SK-N-SH (cell line): ENCODE data around the gene ITM2C. TPM values are rescaled to one million over a fixed set of nuclear protein-coding genes. Genes with fewer than 3 reads are reported as not detected.

Experiments used
- CTCF ChIA-PET: fragments of 300-600, 350-600 bp; formaldehyde crosslinking; extraction: SDS; loops from one replicate; lab custom pipeline; 2021; lab: Yijun Ruan, JAX
- POLR2A ChIA-PET: fragments of 350-600 bp; sonication (Branson Sonifier 250); formaldehyde crosslinking; extraction: SDS; loops from one replicate; lab custom pipeline; 2020; ENCODE audit warnings: antibody characterized with exemption, inconsistent platforms; lab: Yijun Ruan, JAX
- DNase-seq: peaks from one replicate; pipeline ENCODE4 v3.0.0; 2012
- H2AFZ ChIP-seq: fragments of 200-600 bp; sonication (generic); 2 replicates; pipeline ENCODE4 v1.8.1; 2016; ENCODE audit warnings: antibody characterized with exemption, mild to moderate bottlenecking, low read depth
- H3F3A ChIP-seq: fragments of 200-600 bp; sonication (generic); replicated peaks from 2 replicates; pipeline ENCODE3; 2016; ENCODE audit warnings: antibody characterized with exemption, mild to moderate bottlenecking; ENCODE audit not compliant: insufficient read depth
- H3K27ac ChIP-seq, 2 experiments: fragments of 200-500 bp in 1 of 2; fragments of 200-600 bp in 1 of 2; sonication (Bioruptor generic) in 1 of 2; sonication (generic), shearing (Covaris generic) in 1 of 2; 2 replicates each; pipeline versions ENCODE4 v1.5.1 to v1.6.1; 2014 to 2016; ENCODE audit warnings: low read depth in 2 of 2, inconsistent platforms in 1 of 2, low read length in 1 of 2, mild to moderate bottlenecking in 1 of 2, mixed read lengths in 1 of 2
- H3K27me3 ChIP-seq: fragments of 200-600 bp; sonication (generic), shearing (Covaris generic); 2 replicates; pipeline ENCODE4 v1.6.1; 2016; ENCODE audit warnings: mixed run types; ENCODE audit not compliant: insufficient read depth
- H3K36me3 ChIP-seq, 2 experiments: fragments of 200-500 bp in 1 of 2; fragments of 200-600 bp in 1 of 2; sonication (Bioruptor generic) in 1 of 2; sonication (generic) in 1 of 2; replicated peaks in 1 of 2; 2 replicates each; pipeline versions ENCODE3 to v1.5.1; 2014 to 2016; ENCODE audit warnings: low read length in 1 of 2, mild to moderate bottlenecking in 1 of 2; ENCODE audit not compliant: insufficient read depth in 2 of 2, control insufficient read depth in 1 of 2
- H3K4me1 ChIP-seq, 2 experiments: fragments of 200-500 bp in 1 of 2; fragments of 200-600 bp in 1 of 2; sonication (Bioruptor generic) in 1 of 2; sonication (generic), shearing (Covaris generic) in 1 of 2; 2 replicates each; pipeline versions ENCODE4 v1.5.1 to v1.6.1; 2014 to 2016; ENCODE audit warnings: low read depth in 1 of 2, low read length in 1 of 2, mixed run types in 1 of 2; ENCODE audit not compliant: insufficient read depth in 2 of 2, control insufficient read depth in 1 of 2
- H3K4me2 ChIP-seq: fragments of 200-600 bp; sonication (generic), shearing (Covaris generic); 2 replicates; pipeline ENCODE4 v1.6.1; 2017; ENCODE audit warnings: mixed run types
- H3K4me3 ChIP-seq, 2 experiments: fragments of 200-500 bp in 1 of 2; fragments of 200-600 bp in 1 of 2; sonication (Bioruptor generic) in 1 of 2; sonication (generic), shearing (Covaris generic) in 1 of 2; 2 replicates each; pipeline versions ENCODE4 v1.5.1 to v1.8.1; 2014 to 2016; ENCODE audit warnings: low read depth in 2 of 2, inconsistent platforms in 1 of 2, low read length in 1 of 2, mild to moderate bottlenecking in 1 of 2, mixed read lengths in 1 of 2, moderate library complexity in 1 of 2
- H3K79me2 ChIP-seq: fragments of 200-600 bp; sonication (generic); 2 replicates; pipeline ENCODE4 v1.8.1; 2017; ENCODE audit warnings: mild to moderate bottlenecking; ENCODE audit not compliant: insufficient read depth
- H3K9ac ChIP-seq: fragments of 200-600 bp; sonication (generic); 2 replicates; pipeline ENCODE4 v1.6.1; 2017; ENCODE audit warnings: mixed run types
- H3K9me2 ChIP-seq: fragments of 200-600 bp; sonication (generic); 2 replicates; pipeline ENCODE4 v1.6.1; 2017; ENCODE audit warnings: mixed run types
- H3K9me3 ChIP-seq: fragments of 200-600 bp; sonication (generic); 2 replicates; pipeline ENCODE4 v1.6.1; 2017; ENCODE audit warnings: mixed run types, mild to moderate bottlenecking, moderate library complexity
- H4K20me1 ChIP-seq: fragments of 200-600 bp; sonication (generic); 2 replicates; pipeline ENCODE4 v1.6.1; 2017; ENCODE audit warnings: mild to moderate bottlenecking, mixed run types; ENCODE audit not compliant: insufficient read depth
- FOSL2 ChIP-seq: IDR thresholded peaks from 2 replicates; pipeline ENCODE4 v1.4.0; 2012; ENCODE audit warnings: low read depth, mild to moderate bottlenecking, moderate library complexity, borderline replicate concordance
- MXI1 ChIP-seq: IDR thresholded peaks from 2 replicates; pipeline ENCODE4 v1.6.1; 2012; ENCODE audit warnings: mild to moderate bottlenecking, low read depth, low read length, improper control_type of control experiment
- RAD21 ChIP-seq: IDR thresholded peaks from 2 replicates; pipeline ENCODE4 v1.6.1; 2012; ENCODE audit warnings: mild to moderate bottlenecking, low read length
- SMC3 ChIP-seq: IDR thresholded peaks from 2 replicates; pipeline ENCODE4 v1.6.1; 2012; ENCODE audit warnings: low read depth, low read length, improper control_type of control experiment
- TEAD4 ChIP-seq: IDR thresholded peaks from 2 replicates; pipeline ENCODE4 v1.4.0; 2012; ENCODE audit warnings: mild to moderate bottlenecking, borderline replicate concordance; ENCODE audit not compliant: insufficient read depth
- WGBS: methylation state at CpG from one replicate; pipeline ENCODE4 v1.1.6; 2017; ENCODE audit warnings: low lambda C conversion rate; 5-methylcytosine and 5-hydroxymethylcytosine counted together
- polyA plus RNA-seq, 3 experiments: library from polyadenylated mRNA; depleted of rRNA; stranded (reverse); fragments of >200 nt; gene quantifications; 2 replicates each; pipeline ENCODE4 v1.2.3, GENCODE V29; 2012
- TF ChIP-seq, protein P1 (sequence below): IDR thresholded peaks from 2 replicates; pipeline ENCODE4 v1.6.1; 2012; ENCODE audit warnings: mild to moderate bottlenecking, low read depth, low read length, moderate library complexity
- TF ChIP-seq, protein P2 (sequence below): IDR thresholded peaks from 2 replicates; pipeline ENCODE4 v1.4.0; 2012; ENCODE audit warnings: low read depth, borderline replicate concordance
- TF ChIP-seq, protein P3 (sequence below): IDR thresholded peaks from 2 replicates; pipeline ENCODE4; 2012
- TF ChIP-seq, protein P4 (sequence below): fragments of 150-350 bp; IDR thresholded peaks from 2 replicates; pipeline ENCODE4 v1.6.1; 2016; ENCODE audit warnings: mild to moderate bottlenecking, low read depth, low read length

Gene ITM2C
- polyA plus RNA-seq, 1 of the 3 experiments (the other 2 are of a cell fraction), result 288 TPM

DNA sequence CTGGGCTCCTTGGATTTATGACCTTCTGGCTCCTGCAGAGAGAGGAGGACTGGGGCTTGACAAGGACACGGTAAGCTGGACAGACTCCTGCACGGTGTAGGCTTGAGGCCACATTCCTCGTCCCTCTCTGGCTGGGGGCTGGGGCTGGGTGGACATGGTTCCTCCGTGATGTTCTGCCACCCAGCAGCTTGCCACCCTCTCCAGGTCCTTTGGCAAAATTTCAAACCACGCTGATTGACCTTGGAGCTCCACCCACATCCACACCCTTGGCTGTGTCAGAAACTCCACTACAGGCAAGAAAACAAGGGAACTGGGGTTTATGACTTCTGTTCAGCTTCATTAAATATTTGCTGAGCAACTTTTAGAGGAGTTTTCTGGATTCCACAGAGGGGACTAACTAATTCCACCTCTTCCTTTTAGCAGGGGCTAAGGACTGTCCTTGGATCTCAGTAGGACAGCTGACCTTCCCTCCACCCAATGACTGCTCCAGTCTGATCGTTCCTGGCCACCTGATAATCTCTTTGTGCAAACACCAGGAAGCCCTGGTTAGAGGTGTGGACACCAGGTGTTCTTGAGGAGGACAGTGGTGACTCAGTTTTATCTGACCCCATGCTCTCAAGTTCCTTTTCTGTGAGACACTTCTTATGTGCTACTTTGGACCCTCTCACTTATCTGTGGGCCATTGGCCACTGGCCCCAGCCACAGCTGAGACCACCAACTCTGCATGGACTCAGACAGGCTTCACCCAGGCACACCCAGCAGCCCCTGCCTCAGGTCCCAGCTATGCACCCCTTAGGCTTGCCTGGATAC is 31.0 kb downstream of the ITM2C start:
- WGBS, result 30% methylated on average over 4 of the region's 6 CpGs

DNA sequence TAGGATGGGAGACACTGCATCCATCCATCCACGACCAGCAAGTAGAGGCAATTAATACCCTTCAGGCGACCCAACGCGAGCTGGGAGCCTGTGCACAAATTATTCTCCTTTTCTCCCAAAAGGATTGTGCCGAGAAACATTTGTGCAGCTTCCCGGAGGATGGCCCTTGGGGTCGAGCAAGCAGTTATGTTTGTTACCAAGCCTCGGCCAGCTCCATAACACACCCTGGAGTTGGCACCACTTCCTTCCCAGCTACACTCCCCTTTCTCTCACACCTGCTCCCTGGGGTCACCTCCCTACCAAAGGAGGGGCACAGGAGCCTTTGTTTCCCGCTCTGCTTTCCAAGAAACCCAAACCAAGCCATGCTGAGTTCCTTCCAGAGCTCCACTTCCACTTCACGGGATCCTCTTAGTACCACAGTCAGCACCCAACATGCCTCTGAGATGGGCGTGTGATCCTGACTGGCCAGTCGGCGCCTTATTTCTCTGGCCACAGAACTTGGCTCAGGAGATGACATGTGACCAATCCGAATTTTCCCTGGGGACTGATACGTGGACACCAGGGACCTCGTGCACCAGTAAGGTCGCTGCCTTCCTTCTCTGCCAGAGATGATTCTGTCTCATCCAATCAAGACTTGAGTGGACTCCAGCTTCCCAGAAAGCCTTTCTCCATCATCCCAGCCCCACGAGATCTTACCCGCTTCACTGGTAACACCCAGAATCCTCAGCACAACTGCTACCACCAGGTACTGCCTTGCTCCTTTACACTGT is 31.8 kb downstream of the ITM2C start:
- no peak for DNase-seq
- Histone ChIP-seq H3K79me2 (no peaks in the 10 kb centered on the region), H3K9ac (no peak overlapping the region), H4K20me1 (no peaks in the 10 kb centered on the region), H3K4me3 (no peak overlapping the region), H3K4me1 (no peaks in the 10 kb centered on the region; a peak in 1 of 4 replicates), H3K9me2 (no peaks in the 10 kb centered on the region), H3K9me3 (no peaks in the 10 kb centered on the region), H3K27me3 (peaks cover 25% of the 10 kb centered on the region; the same call in 1 of the 2 replicates), H3K36me3 (no peaks in the 10 kb centered on the region), H3K27ac (no peak overlapping the region), H3K4me2 (no peak overlapping the region), H2AFZ (no peak overlapping the region), H3F3A (no peaks in the 10 kb centered on the region)
- 61% methylated on average over 18 of the region's 19 CpGs for WGBS
- POLR2A ChIA-PET, result no interaction called here
- CTCF ChIA-PET, result interaction anchor here (0.8 to 3.2 kb wide), 7 partner anchors 17 to 156 kb away, joined by 3 to 14 read pairs (median 4); partner anchors contain the start of gene ITM2C
- TF ChIP-seq FOSL2 (no peak), RAD21 (no peak), SMC3 (no peak)
- TF ChIP-seq, protein P1, sequence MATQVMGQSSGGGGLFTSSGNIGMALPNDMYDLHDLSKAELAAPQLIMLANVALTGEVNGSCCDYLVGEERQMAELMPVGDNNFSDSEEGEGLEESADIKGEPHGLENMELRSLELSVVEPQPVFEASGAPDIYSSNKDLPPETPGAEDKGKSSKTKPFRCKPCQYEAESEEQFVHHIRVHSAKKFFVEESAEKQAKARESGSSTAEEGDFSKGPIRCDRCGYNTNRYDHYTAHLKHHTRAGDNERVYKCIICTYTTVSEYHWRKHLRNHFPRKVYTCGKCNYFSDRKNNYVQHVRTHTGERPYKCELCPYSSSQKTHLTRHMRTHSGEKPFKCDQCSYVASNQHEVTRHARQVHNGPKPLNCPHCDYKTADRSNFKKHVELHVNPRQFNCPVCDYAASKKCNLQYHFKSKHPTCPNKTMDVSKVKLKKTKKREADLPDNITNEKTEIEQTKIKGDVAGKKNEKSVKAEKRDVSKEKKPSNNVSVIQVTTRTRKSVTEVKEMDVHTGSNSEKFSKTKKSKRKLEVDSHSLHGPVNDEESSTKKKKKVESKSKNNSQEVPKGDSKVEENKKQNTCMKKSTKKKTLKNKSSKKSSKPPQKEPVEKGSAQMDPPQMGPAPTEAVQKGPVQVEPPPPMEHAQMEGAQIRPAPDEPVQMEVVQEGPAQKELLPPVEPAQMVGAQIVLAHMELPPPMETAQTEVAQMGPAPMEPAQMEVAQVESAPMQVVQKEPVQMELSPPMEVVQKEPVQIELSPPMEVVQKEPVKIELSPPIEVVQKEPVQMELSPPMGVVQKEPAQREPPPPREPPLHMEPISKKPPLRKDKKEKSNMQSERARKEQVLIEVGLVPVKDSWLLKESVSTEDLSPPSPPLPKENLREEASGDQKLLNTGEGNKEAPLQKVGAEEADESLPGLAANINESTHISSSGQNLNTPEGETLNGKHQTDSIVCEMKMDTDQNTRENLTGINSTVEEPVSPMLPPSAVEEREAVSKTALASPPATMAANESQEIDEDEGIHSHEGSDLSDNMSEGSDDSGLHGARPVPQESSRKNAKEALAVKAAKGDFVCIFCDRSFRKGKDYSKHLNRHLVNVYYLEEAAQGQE, result no peak
- TF ChIP-seq, protein P2, sequence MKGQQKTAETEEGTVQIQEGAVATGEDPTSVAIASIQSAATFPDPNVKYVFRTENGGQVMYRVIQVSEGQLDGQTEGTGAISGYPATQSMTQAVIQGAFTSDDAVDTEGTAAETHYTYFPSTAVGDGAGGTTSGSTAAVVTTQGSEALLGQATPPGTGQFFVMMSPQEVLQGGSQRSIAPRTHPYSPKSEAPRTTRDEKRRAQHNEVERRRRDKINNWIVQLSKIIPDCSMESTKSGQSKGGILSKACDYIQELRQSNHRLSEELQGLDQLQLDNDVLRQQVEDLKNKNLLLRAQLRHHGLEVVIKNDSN, result no peak
- TF ChIP-seq, protein P3, sequence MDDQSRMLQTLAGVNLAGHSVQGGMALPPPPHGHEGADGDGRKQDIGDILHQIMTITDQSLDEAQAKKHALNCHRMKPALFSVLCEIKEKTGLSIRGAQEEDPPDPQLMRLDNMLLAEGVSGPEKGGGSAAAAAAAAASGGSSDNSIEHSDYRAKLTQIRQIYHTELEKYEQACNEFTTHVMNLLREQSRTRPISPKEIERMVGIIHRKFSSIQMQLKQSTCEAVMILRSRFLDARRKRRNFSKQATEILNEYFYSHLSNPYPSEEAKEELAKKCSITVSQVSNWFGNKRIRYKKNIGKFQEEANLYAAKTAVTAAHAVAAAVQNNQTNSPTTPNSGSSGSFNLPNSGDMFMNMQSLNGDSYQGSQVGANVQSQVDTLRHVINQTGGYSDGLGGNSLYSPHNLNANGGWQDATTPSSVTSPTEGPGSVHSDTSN, result no peak
- TF ChIP-seq, protein P4, sequence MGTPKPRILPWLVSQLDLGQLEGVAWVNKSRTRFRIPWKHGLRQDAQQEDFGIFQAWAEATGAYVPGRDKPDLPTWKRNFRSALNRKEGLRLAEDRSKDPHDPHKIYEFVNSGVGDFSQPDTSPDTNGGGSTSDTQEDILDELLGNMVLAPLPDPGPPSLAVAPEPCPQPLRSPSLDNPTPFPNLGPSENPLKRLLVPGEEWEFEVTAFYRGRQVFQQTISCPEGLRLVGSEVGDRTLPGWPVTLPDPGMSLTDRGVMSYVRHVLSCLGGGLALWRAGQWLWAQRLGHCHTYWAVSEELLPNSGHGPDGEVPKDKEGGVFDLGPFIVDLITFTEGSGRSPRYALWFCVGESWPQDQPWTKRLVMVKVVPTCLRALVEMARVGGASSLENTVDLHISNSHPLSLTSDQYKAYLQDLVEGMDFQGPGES, result no peak

More for the DNA sequence above, 31.0 kb downstream of the ITM2C start:
- Histone ChIP-seq H3F3A (no peaks in the 10 kb centered on the region), H3K36me3 (no peaks in the 10 kb centered on the region), H2AFZ (no peak overlapping the region), H3K4me3 (no peak overlapping the region), H3K9me2 (no peaks in the 10 kb centered on the region), H3K27ac (no peak overlapping the region), H3K4me1 (no peaks in the 10 kb centered on the region; a peak in 1 of 4 replicates), H4K20me1 (no peaks in the 10 kb centered on the region), H3K9ac (no peak overlapping the region), H3K27me3 (peaks cover 23% of the 10 kb centered on the region; the same call in 1 of the 2 replicates), H3K9me3 (no peaks in the 10 kb centered on the region), H3K4me2 (no peak overlapping the region), H3K79me2 (no peaks in the 10 kb centered on the region)
- TF ChIP-seq TEAD4 (no peak), MXI1 (no peak)
- no peak for DNase-seq
- POLR2A ChIA-PET, result no interaction called here
- CTCF ChIA-PET, result interaction anchor here (0.8 to 3.2 kb wide), 5 partner anchors 18 to 157 kb away, joined by 3 to 14 read pairs (median 4); partner anchors contain the start of gene ITM2C
